Pancreas (tissue), 10 donors: ENCODE results near the gene HHATL. TPM values are rescaled to one million over a fixed set of nuclear protein-coding genes. Genes with fewer than 3 reads are reported as not detected.

Experiments used
- ATAC-seq, 4 donors: fragments of 200-7000 bp; cut with Tn5 transposase; one replicate each; pipeline versions ENCODE4 v1.8.0 to v1.9.1; 2020; ENCODE audit warnings: mild to moderate bottlenecking in 4 of 4, moderate library complexity in 4 of 4
- DNase-seq, 6 donors: peaks; one replicate each; pipeline ENCODE4 v3.0.0-alpha.2; 2020
- FAIRE-seq: peaks from 2 replicates; lab custom pipeline; 2012; peaks lifted over from hg19 to GRCh38; lab: Jason Lieb, UNC
- H3K27ac ChIP-seq, 4 donors: fragments of 200-600 bp; sonication (generic); 1 replicate in 3 of 4; 2 replicates in 1 of 4; pipeline versions ENCODE4 v1.5.0 to v1.8.0; 2020
- H3K27me3 ChIP-seq, 4 donors: fragments of 200-600 bp; one replicate each; pipeline ENCODE4 v1.8.0; 2021
- H3K36me3 ChIP-seq, 3 donors: fragments of 200-600 bp; sonication (generic) in 1 of 3; one replicate each; pipeline versions ENCODE4 v1.5.0 to v1.8.0; 2020 to 2021
- H3K4me1 ChIP-seq, 3 donors: fragments of 200-600 bp; one replicate each; pipeline ENCODE4 v1.8.0; 2021
- H3K4me3 ChIP-seq, 4 donors: fragments of 200-600 bp; sonication (generic) in 2 of 4; one replicate each; pipeline versions ENCODE4 v1.5.0 to v1.8.0; 2020 to 2021
- H3K9me3 ChIP-seq, 4 donors: fragments of 200-600 bp; one replicate each; pipeline ENCODE4 v1.8.0; 2021
- CTCF ChIP-seq, 4 donors: fragments of 200-600 bp; sonication (generic) in 3 of 4; IDR thresholded peaks; one replicate each; pipeline versions ENCODE4 v1.5.0 to v1.8.0; 2021; ENCODE audit warnings: antibody characterized with exemption in 4 of 4
- WGBS, 2 donors: extraction: QIAGEN DNeasy Blood & Tissue Kit; methylation state at CpG; one replicate each; pipeline ENCODE4 v1.1.7; 2013; 5-methylcytosine and 5-hydroxymethylcytosine counted together
- intact Hi-C, 3 donors: fragments of 100-400 bp; cut with DNase I; formaldehyde crosslinking; loops; one replicate each; pipeline versions ENCODE4 v1.11.1 to v1.14.2; 2022
- polyA plus RNA-seq, 2 donors: library from polyadenylated mRNA; stranded (reverse); fragments of 200-250 nt; gene quantifications; one replicate each; pipeline ENCODE4 v1.2.3, GENCODE V29; 2013
- total RNA-seq, 6 donors: library from RNA; stranded (reverse); fragmentation: NEBNext Ultra II Directional in 4 of 6; extraction: Animal tissue kit (Norgen Biotek cat#: 25700) in 4 of 6; gene quantifications; one replicate each; pipeline versions ENCODE4 v1.2.1 to v1.2.4, GENCODE V29; 2021 to 2023
- donor health status: healthy with polysubstance abuse.
- donor health status: DM: no; HTN: no; CAD: no; lungs with moderate emphysema.
- donor health status: DM: no; HTN: no; CAD: no.
- donor health status: control.
- donor health status: control.
- donor health status: Bipolar disorder and iron deficiency.
- donor health status: DM: yes; HTN: yes; CAD: no.
- donor health status: DM: no; HTN: no; CAD: no.
- donor health status: DM: no; HTN: no; CAD: no.
- donor health status: DM: yes; HTN: yes; CAD: no.

HHATL gene
- total and polyA plus RNA-seq, 8 donors, result 0.42 to 17.8 (median 2.4) TPM; not detected in 1

GRCh38 chr3:42745291-42745745, 42.7 kb upstream of the HHATL start:
- WGBS, 2 donors, result 66 to 82% methylated on average over 3 of the region's 3 CpGs
- FAIRE-seq, result no peak
- H3K4me1 ChIP-seq, result peaks cover 0 to 12% (median 6%) of the 10 kb centered on the region in 3 donors
- DNase-seq, result no peak
- peak overlapping the region; percentile 25 to 63 (median 61) for H3K27ac ChIP-seq
- intact Hi-C loops, result loop anchor here in 1 of 3 donors (10.0 kb wide), 1 partner anchor 161 kb away; the partner anchor contains the start of gene SEC22C
- H3K4me3 ChIP-seq, result no peak overlapping the region
- no peak for TF ChIP-seq CTCF (IDR thresholded peaks at IDR 0.05)
- ATAC-seq, result no peak
- no peaks in the 10 kb centered on the region for H3K9me3 ChIP-seq
- no peaks in the 10 kb centered on the region for H3K36me3 ChIP-seq
- no peaks in the 10 kb centered on the region for H3K27me3 ChIP-seq

GRCh38 chr3:42743204-42743995, 40.8 kb upstream of the HHATL start:
- no peaks in the 10 kb centered on the region for H3K9me3 ChIP-seq
- H3K36me3 ChIP-seq, result no peaks in the 10 kb centered on the region
- H3K27me3 ChIP-seq, result no peaks in the 10 kb centered on the region
- H3K4me1 ChIP-seq, result peaks cover 0 to 12% (median 6%) of the 10 kb centered on the region in 3 donors
- intact Hi-C loops, result loop anchor here in 1 of 3 donors (10.0 kb wide), 1 partner anchor 159 kb away; the partner anchor contains the start of gene SEC22C
- FAIRE-seq (no peak), DNase-seq (peak in 1 of 6 donors; percentile 6), ATAC-seq (no peak)
- no peak overlapping the region for H3K4me3 ChIP-seq
- H3K27ac ChIP-seq, result no peak overlapping the region
- TF ChIP-seq CTCF (IDR thresholded peaks at IDR 0.05), result no peak
- 86 to 88% methylated on average over 7 of the region's 7 CpGs for WGBS, 2 donors

- no peak overlapping the region for H3K4me3 ChIP-seq
- no peaks in the 10 kb centered on the region for H3K9me3 ChIP-seq
- H3K27me3 ChIP-seq, result no peaks in the 10 kb centered on the region
- DNase-seq (no peak), ATAC-seq (no peak), FAIRE-seq (no peak)
- no peaks in the 10 kb centered on the region for H3K36me3 ChIP-seq
- no peak for TF ChIP-seq CTCF (IDR thresholded peaks at IDR 0.05)
- peaks cover 0 to 12% (median 6%) of the 10 kb centered on the region in 3 donors for H3K4me1 ChIP-seq
- H3K27ac ChIP-seq, result no peak overlapping the region
- 87 to 91% methylated on average over 9 of the region's 9 CpGs for WGBS, 2 donors
- intact Hi-C loops, result loop anchor here in 1 of 3 donors (10.0 kb wide), 1 partner anchor 158 kb away; the partner anchor contains the start of gene SEC22C
Measured at GRCh38 chr3:42742688-42743087, 40.1 kb upstream of the HHATL start.

- Histone ChIP-seq H3K4me1 (peaks cover 0 to 12% (median 6%) of the 10 kb centered on the region in 3 donors), H3K4me3 (no peak overlapping the region), H3K9me3 (no peaks in the 10 kb centered on the region), H3K36me3 (no peaks in the 10 kb centered on the region), H3K27ac (no peak overlapping the region), H3K27me3 (no peaks in the 10 kb centered on the region)
- ATAC-seq, result no peak
- intact Hi-C loops, result loop anchor here in 1 of 3 donors (10.0 kb wide), 1 partner anchor 157 kb away; the partner anchor contains the start of gene SEC22C
- 77 to 85% methylated on average over 4 of the region's 4 CpGs for WGBS, 2 donors
- DNase-seq, result no peak
- FAIRE-seq, result no peak
- TF ChIP-seq CTCF (IDR thresholded peaks at IDR 0.05), result no peak
Measured at GRCh38 chr3:42742259-42742658, 39.7 kb upstream of the HHATL start.
